ENCODE measurements around the gene KIF6.

KIF6 gene

GRCh38 chr6:39666706-39667489 lies 58.3 kb downstream of the KIF6 start:
- no peaks in the 10 kb centered on the region for H3K4me1 ChIP-seq (ENCODE audit: control insufficient read depth, insufficient read depth, low read length)
- POLR2A ChIA-PET, result no interaction called here
- no peak overlapping the region for H3K4me3 ChIP-seq (ENCODE audit: low read depth, low read length)
- H3K36me3 ChIP-seq (ENCODE audit: control insufficient read depth in 2 of 2, insufficient read depth in 1 of 2, low read length in 2 of 2), result no peaks in the 10 kb centered on the region
- TF ChIP-seq PRDM4 (tag by site-specific recombination; IDR thresholded peaks at IDR 0.05) (no peak), ZNF292 (tag by site-specific recombination; IDR thresholded peaks at IDR 0.05; ENCODE audit: borderline replicate concordance, low read depth) (no peak), ZNF549 (tag by site-specific recombination; IDR thresholded peaks at IDR 0.05) (no peak)
- TF ChIP-seq, protein P1, sequence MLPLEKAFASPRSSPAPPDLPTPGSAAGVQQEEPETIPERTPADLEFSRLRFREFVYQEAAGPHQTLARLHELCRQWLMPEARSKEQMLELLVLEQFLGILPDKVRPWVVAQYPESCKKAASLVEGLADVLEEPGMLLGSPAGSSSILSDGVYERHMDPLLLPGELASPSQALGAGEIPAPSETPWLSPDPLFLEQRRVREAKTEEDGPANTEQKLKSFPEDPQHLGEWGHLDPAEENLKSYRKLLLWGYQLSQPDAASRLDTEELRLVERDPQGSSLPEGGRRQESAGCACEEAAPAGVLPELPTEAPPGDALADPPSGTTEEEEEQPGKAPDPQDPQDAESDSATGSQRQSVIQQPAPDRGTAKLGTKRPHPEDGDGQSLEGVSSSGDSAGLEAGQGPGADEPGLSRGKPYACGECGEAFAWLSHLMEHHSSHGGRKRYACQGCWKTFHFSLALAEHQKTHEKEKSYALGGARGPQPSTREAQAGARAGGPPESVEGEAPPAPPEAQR (tag by site-specific recombination; IDR thresholded peaks at IDR 0.05), result no peak
- CTCF ChIA-PET, result interaction anchor here (0.6 to 1.1 kb wide), 4 partner anchors 13 to 751 kb away, joined by 3 to 5 read pairs (median 3); no protein-coding TSS in a partner anchor
- no peaks in the 10 kb centered on the region for H3K9me3 ChIP-seq (ENCODE audit: control insufficient read depth, insufficient read depth, low read depth, low read length)
- no peak overlapping the region for H3K27ac ChIP-seq (ENCODE audit: extremely low read depth, low read depth, low read length)

- Histone ChIP-seq H3K4me1 (ENCODE audit: control insufficient read depth, insufficient read depth, low read length) (no peaks in the 10 kb centered on the region), H3K9me3 (ENCODE audit: control insufficient read depth, insufficient read depth, low read depth, low read length) (no peaks in the 10 kb centered on the region), H3K27ac (ENCODE audit: extremely low read depth, low read depth, low read length) (no peak overlapping the region), H3K4me3 (ENCODE audit: low read depth, low read length) (no peak overlapping the region), H3K36me3 (ENCODE audit: control insufficient read depth in 2 of 2, insufficient read depth in 1 of 2, low read length in 2 of 2) (no peaks in the 10 kb centered on the region)
- ChIA-PET CTCF (interaction anchor here (0.6 to 1.1 kb wide), 2 partner anchors 12 to 203 kb away, joined by 3 to 5 read pairs; no protein-coding TSS in a partner anchor), POLR2A (no interaction called here)
- no peak for TF ChIP-seq ZNF324 (tag by site-specific recombination; IDR thresholded peaks at IDR 0.05)
- no peak for TF ChIP-seq ZNF184 (tag by site-specific recombination; IDR thresholded peaks at IDR 0.05)
- no peak for TF ChIP-seq ZNF549 (tag by site-specific recombination; IDR thresholded peaks at IDR 0.05)
- no peak for TF ChIP-seq PRDM4 (tag by site-specific recombination; IDR thresholded peaks at IDR 0.05)
- TF ChIP-seq ZNF548 (tag by site-specific recombination; IDR thresholded peaks at IDR 0.05), result no peak
- no peak for TF ChIP-seq ZNF621 (tag by site-specific recombination; IDR thresholded peaks at IDR 0.05)
- TF ChIP-seq WT1 (tag by site-specific recombination; IDR thresholded peaks at IDR 0.05), result no peak
- TF ChIP-seq ZBTB1 (tag by site-specific recombination; IDR thresholded peaks at IDR 0.05), result no peak
- no peak for TF ChIP-seq ZNF121 (tag by site-specific recombination; IDR thresholded peaks at IDR 0.05)
- TF ChIP-seq ZNF335 (tag by site-specific recombination; conservative IDR thresholded peaks at IDR 0.05), result no peak
- no peak for TF ChIP-seq ZNF560 (tag by site-specific recombination; IDR thresholded peaks at IDR 0.05; ENCODE audit: borderline replicate concordance)
- no peak for TF ChIP-seq ZNF155 (tag by site-specific recombination; IDR thresholded peaks at IDR 0.05)
- no peak for TF ChIP-seq ZNF571 (tag by site-specific recombination; IDR thresholded peaks at IDR 0.05)
- TF ChIP-seq ZBTB11 (tag by site-specific recombination; conservative IDR thresholded peaks at IDR 0.05; ENCODE audit: low read depth), result no peak
- no peak for TF ChIP-seq ZNF416 (tag by site-specific recombination; IDR thresholded peaks at IDR 0.05)
- TF ChIP-seq ZNF518A (tag by site-specific recombination; conservative IDR thresholded peaks at IDR 0.05; ENCODE audit: low read depth), result no peak
Observed at GRCh38 chr6:39665861-39666260, 59.3 kb downstream of the KIF6 start.
